GM21360 (cell line): Measurements from ENCODE around the gene ZNF385D.

ENCODE experiments used
- ATAC-seq: cut with Tn5 transposase; IDR thresholded peaks from one replicate; pipeline ENCODE4 v1.9.1; 2021; ENCODE audit warnings: mild to moderate bottlenecking, moderate library complexity; ENCODE audit not compliant: unreplicated experiment

Gene ZNF385D

DNA sequence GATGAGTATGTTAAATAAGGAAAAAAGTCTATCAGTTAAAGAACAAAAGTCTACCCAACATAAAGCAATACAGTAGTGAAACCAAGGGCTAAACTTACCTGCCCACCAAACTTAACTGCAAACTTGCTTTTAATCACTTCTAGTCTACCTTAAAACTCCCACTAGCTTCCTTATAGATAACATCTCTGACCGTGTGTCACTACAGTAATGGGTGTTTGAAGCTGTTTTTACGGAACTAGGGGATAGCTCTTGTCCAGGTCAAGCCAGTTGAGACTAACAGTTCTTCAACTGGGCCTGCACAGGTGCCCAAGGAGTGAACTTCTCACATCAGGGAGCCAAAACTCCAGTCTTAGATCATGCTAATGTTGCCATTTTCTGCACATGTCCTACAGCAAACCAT, 132.3 kb downstream of the ZNF385D start:
- no peak for ATAC-seq

DNA sequence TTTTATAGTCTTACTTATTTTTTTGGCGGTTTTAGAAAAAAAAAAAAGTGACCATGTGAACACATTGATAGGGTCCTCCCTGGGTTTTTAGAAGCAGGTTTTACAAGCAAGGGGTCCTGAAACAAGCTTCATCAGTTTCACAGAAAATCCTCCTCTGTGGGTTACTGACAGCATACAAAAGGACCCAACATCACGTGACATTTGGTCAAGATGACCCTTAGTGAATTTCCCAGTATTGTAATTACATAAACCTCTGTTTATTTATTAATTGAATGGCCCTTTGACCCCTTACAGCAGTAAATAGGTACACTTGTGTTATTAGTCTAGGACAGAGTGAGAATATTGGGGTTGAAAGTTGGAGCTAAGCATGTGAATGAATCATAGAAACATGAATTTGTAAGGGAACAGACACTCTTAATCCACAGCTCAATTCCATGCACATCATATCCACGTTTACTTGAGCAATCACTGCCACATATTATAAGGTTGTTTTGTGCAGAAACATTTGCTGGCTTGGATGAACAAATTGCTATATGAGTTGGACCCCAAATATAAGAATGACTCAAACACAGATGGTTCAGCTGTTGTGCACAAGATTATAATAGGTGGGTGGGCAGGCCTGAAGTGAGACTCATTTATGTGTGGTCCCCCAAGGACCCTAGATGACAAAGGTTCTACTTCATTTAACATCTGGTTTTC, 137.5 kb downstream of the ZNF385D start:
- ATAC-seq: no peak

DNA sequence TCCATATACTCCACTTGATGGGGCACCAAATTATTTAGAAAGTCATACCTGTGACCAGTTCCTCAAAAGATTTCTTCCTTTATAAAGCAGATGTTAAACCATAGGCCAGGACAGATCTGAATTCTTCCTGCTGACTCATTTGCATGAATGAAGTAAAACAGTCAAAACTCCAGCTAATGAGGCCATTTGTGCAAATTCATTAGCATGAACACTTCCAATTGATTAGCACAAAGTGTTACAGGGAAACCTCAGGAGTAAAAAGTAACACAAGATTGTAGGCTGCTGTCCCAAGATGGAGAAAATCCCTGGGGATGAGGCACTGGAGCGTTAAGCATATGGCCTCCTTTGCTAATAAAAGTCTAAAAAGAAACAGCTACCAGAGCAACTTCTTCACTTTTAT, 149.8 kb downstream of the ZNF385D start:
- no peak for ATAC-seq

DNA sequence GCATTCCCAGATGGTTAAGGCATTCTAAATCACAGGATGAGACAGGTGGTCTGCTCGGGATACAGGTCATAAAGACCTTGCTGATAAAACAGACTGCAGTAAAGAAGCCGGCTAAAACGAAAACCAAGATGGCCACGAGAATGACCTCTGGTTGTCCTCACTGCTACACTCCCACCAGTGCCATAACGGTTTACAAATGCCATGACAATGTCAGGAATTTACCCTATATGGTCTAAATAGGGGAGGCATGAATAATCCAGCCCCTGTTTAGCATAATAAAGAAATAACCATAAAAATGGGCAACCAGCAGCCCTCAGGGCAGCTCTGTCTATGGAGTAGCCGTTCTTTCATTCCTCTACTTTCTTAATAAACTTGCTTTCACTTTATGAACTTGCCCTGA, 151.1 kb downstream of the ZNF385D start:
- no peak for ATAC-seq

DNA sequence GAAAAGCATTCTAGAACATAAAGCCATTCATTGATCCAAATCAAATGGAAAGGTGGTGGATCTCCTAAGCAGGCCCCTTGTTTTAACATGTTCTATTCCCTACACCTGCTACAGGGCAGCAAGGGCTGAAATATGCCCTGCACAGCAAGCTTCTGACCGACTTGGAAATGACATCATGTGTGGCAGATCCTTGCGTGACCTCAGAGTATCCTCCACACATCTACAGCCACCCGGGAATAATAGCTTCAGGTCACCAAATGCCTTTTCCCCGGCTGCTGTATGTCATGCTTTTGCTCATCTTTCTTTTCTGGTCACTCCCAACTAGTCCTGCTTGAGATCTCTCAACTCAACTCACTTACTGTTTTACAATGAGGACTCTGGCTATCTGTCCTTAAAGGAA, 158.2 kb downstream of the ZNF385D start:
- no peak for ATAC-seq

DNA sequence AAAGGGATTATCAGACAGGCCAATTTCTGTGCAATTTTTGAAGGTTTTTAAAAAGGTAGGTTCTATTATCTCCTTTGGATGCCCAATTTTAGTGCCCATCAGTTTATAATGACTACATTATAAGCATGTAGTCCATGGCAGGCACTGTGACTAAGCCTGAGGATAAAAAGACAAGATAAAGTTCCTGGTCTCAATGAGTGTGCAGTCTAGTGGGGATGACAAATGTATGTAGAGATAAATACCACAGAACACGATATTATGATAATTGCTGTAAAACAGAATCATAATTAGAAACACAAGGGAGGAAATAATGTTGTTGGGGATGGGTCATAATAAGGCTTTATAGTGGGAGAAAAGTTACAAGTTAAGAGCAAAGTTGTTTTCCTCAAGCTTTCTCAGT, 163.1 kb downstream of the ZNF385D start:
- ATAC-seq: no peak

DNA sequence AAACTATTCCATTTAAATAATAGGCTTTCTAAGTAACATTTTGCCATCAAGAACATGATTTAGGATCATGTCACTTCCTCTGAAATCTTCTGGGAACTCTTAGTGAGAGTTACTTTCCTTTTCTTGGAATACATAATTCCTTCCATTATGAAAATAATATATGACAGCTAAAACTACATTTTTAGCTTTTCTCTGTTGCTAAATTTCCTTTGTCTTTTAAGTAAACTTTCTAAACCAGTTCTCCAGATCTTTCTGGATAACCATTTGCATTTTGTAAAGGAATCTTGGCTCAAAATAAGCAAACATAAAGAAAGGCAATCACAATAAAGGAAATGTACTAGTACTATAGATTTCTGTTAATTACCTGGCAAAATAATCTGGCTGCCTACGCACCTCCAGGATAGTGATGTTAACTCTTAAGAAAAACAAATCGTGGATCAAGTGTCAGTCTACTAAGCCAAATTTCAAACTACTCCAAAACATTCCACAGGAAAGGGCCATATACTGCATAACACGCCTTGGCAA, 165.7 kb downstream of the ZNF385D start:
- ATAC-seq: no peak

DNA sequence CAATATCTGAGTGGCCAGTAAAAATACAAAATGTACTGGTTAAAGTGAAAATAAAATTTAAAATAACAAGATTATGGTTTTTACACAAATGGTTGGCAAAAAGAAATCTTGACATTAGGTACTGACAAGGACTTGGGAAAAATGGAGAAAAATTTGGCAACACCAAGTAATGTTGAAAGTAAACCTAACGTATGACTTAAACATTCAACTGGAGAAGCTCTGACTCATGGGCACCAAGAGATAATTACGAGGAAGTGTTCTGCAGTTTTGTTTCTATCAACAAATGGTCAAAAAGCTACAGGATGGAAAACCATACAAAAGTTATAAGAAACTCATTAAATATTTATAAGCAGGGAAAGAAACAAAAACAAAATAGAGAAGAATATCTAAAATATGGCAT, 177.7 kb downstream of the ZNF385D start:
- no peak for ATAC-seq

DNA sequence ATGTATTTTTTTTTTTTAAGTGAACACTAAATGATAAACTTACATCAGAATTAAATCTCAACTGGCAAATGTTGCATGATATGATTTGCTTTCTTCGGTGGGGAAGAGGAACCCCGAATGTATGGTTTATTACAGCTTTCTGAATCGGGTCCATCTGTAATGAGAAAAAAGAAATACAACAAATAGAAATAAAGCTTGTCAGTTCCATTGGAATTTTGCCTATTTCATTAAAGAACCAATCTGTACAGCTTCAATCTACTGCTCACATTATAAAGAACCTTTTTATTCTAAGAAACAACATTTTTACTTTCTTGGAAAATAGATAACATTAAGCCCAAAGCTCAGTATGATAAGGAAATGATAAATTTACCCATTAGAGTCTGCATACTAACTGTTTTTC, 186.5 kb downstream of the ZNF385D start:
- ATAC-seq: no peak

DNA sequence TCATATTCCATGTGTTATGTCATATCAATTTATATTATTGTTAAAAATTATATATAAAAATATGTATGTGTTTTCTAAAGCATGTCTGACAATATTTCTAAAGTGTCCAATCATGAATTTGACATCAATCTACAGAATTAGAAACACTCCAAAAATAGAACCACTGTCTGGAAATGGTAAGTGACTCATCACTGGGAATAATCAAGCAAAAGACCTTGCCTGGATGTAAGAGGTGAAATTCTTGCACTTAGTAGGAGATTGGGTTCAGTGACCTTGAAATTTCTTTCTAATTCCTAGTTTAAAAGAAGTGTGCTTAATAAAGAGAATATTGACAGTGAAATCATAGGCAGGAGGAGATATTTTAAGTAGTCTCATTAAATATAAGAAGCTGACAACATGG, 188.8 kb downstream of the ZNF385D start:
- no peak for ATAC-seq

DNA sequence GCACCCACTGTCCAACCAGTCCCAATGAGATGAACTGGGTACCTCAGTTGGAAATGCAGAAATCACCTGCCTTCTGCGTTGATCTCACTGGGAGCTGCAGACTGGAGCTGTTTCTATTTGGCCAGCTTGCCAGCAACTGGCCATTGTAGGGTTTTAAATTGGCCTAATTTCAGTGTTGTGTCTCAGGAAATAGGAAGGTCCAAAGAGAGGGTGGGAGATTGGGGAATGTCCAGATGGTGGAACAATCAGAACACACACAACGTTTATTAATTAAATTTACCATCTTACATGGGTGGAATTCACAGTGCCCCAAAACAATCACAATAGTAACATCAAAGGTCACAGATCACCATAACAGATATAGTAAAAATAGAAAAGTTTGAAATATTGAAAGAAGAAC, 189.5 kb downstream of the ZNF385D start:
- ATAC-seq: no peak

DNA sequence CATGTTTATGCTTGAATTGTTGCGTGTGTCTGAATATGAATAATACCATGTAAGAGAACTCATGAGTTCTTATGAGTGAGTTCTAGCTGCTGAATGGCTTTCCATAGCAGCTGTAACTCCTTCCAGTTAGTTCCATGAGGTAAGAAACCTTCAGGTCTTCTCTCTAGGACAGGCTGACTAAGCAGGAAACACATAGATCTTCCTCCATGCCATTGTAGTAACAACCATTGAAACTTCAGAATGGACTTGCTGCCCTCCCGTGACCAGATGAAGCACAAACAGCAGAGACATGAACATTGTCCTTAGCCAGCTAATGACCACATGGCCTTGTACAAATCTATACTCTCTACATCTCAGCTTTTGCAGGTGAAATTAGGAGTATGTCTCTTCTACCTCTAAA, 200.0 kb downstream of the ZNF385D start:
- ATAC-seq: no peak

DNA sequence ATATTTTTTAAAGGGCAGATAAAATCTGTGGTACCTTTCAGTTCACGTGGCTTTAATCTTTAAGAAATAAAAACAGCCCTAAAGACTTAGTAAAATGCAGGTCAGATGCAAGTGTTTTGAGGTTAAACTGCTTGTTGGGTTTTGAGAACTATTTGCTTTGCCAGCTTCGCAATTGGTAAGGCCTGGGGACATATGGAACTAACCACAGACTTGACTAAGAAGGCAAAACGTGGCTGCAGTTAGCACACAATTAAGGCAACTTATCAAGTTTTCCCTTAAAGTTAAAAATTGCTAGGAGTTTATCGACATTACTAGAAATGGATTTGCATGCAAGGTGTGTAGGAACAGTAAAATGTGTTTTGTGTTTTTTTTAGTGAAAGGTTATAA, 206.9 kb downstream of the ZNF385D start:
- no peak for ATAC-seq

DNA sequence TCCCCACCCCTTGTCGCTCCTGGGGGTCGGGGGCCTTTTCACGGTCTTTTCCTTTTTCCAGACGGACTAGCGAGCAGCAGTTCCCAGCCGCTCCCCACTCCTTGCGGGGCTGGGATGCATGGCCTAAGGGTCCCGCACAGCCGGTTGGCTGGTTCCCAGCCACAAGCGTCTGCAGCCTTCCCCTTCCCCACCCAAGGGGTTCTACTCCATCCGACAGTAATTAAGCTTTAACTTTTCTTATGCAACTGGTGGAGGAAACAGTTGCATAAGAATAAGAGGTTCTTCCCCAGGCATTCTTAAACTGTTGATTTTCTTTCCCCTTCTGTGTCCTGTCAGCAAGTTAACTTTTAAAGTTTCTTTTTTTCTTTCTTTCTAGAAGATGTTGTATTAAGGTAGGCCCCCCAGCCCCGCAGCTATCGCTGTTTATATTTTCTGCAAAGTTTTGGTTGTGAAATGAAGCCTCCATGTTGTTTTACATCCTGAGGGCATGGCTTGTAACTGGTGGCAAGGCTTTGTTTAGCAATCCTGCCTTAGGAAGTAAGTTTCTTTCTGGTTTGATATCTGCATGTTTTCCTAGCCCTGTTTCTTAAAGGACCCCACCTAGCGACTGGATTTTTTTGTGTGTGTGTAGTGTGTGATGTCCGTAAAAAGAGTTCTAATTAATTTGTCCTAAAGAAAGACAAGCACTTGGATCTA, 207.5 kb downstream of the ZNF385D start:
- no peak for ATAC-seq

DNA sequence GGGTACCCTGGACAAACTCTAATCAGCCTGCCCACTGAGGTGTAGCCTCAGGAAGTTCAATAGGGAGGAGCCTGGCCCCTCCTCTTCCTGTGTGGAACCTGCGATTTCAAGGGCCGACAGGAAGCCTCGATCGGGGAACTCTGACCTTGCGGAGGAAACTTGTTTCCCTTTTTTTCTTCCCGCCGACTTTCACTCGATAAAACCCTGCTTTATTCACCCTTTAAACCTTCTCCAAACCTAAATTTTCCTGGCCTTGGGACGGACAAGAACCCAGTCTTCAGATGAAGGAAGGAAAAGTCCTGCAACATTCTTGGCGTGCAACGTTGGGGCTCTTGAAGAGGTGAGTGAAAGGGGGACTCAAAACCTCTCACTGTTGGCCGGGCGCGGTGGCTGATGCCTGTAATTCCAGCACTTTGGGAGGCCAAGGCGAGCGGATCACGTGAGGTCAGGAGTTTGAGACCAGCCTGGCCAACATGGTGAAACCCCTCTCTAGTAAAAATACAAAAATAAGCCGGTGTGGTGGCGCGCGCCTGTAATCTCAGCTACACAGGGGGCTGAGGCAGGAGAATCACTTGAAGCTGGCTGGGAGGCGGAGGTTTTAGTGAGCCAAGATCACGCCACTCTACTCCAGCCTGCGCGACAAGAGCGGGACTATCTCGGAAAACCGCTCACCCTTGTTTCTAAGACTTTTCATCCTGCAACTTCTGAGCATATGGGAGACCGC, 208.2 kb downstream of the ZNF385D start:
- ATAC-seq: no peak

DNA sequence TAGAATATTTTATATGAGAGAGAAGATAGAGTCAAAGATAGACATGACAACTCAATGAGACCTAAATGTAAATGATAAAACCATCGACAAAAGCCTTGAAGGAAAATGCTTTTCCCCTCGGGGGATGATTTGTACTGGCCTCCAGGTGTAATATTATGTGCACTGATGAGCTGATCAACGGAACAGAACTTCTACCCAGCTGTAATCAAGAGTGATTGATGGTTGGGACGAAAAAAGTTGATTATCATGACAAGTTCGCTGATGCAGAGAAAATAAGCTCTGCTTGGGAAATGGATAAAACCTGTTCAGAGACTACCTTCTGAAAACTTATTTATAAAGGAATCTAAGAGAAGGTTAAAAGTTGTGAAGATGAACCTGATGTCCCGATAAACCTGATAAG, 210.7 kb downstream of the ZNF385D start:
- no peak for ATAC-seq

DNA sequence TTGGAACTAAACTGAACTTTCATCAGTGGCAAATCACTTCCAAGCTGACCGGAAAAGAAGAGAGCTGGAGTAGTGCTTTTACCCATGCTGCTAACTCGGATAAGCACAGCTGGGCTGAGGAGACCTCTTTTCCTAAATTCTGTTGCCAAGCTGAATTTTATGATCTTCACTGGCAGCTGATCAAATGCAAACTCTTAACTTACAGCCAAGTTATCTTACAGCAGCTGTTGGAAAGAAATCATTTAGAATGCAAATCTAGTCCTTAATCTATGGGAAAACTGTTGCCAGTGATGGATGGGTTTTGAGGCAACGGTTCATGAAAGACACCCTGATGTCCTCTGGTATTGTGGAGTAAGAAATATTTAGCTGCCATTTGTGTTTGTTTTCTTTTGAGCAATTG, 216.5 kb downstream of the ZNF385D start:
- ATAC-seq: no peak

DNA sequence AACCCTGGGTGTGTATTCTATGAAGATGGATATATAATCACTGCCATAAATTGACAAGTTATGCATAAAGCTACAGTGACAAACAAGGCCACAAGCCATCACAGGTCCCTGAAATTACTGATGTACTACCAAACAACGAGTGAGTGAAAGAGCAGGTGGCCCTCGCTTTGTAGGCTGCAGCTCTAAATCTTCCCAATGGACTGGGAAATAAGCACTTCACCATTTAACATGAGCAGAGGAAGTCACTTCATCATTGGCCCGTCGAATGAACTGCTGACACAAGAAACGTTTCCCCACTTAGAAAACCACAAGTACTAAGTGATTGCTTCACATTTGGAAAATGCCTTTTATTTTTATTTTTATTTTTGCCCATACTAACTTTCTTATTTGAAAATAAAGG, 218.0 kb downstream of the ZNF385D start:
- ATAC-seq: no peak

DNA sequence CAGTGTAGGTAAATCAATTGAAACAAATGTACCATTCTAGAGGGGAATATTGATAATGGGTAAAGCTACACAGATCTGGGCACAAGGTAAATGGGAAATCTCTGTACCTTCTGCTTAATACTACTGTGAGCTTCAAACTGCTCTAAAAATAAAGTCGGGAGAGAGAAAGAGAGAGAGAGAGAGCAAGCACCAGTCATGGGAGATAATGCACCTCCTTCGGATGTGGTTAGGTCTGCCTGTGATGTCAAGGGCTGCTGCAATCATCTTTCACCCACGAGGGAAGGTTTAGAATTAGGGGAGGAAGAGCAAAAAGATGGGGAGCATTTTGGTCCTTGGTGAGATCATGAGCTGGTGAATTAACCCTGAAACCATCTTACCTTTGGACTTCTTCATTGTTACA, 219.1 kb downstream of the ZNF385D start:
- ATAC-seq: no peak

DNA sequence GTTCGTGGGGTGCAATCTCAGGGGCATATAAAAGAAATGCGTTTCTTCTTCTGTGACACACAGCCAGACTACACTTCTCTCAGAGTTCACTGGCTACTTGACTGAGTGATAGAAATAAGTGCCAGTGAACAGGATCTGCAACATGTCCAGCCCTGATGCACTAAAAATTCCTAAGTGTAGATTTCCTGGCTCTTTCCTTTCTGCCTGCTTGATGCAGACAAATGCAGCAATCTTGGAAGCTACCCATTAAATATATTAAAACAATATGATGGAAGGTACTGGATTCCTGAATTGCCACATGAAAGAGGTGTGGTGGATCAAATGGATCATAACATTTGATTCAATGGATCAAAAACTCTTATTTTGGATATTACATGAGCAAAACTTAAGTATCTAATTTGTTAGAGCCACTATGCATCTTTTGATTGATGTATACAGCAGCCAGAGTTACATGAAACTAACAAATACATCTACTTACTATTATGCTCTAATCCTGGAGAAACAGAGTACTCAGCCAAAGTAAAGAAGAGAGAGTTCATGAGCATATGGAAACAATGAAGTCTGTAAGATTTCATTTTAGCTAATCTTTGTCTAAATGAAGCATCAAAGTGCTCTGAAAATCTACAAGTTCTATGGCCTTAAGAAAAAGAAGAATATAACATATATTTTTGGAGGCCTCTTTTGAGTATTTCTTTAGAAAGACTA, 222.6 kb downstream of the ZNF385D start:
- no peak for ATAC-seq

DNA sequence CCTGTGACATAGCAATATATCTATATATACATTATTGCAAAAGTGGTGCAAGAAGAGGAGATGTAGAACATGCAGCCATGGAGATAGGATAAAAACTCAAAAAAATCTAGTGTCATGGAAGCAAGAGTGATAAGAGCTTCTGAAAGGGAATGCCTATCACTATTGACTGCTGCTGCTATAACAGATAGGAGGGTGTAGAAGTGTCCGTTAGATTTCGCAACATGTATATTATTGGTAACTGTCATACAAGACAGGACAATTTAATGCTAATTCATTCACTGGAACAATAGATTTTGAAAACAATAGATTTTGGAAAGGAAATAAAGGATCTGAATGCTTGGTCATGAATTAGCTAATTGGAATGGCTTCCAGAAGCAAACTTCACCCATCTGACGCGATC, 224.5 kb downstream of the ZNF385D start:
- ATAC-seq: no peak
